HL-60 (cell line): ENCODE measurements around the gene SLC35C1.
"Not testable (repeated sequence)": the region's sequence is repeated elsewhere in the genome, so short reads cannot be mapped to it uniquely, and the experiment has no call there.

Experiments used
- DNase-seq, 2 experiments: peaks; one replicate each; pipeline ENCODE4 v3.0.0-alpha.2; 2010 to 2020; ENCODE audit warnings: low read depth in 1 of 2, low spot score in 1 of 2
- H3K27ac ChIP-seq: fragments of 250-450 bp; sonication (Bioruptor Pico); replicated peaks from 2 replicates; pipeline ENCODE4 v1.5.1; 2020; ENCODE audit warnings: mild to moderate bottlenecking, moderate library complexity
- H3K27me3 ChIP-seq: fragments of 250-450 bp; sonication (Bioruptor Pico); 2 replicates; pipeline ENCODE4 v1.5.1; 2021; ENCODE audit warnings: mild to moderate bottlenecking, moderate library complexity; ENCODE audit not compliant: insufficient read depth, poor library complexity, severe bottlenecking
- H3K4me3 ChIP-seq: replicated peaks from 2 replicates; pipeline ENCODE4 v1.5.1; 2011; ENCODE audit warnings: mild to moderate bottlenecking, control low read depth, low read length; ENCODE audit not compliant: insufficient read depth
- CTCF ChIP-seq: IDR thresholded peaks from one replicate; pipeline ENCODE4 v1.5.1; 2011; ENCODE audit warnings: low read length, control low read depth, inconsistent platforms; ENCODE audit not compliant: insufficient read depth
- GABPA ChIP-seq: IDR thresholded peaks from 2 replicates; pipeline ENCODE4 v1.6.1; 2012; ENCODE audit warnings: low read depth
- POLR2AphosphoS5 ChIP-seq: IDR thresholded peaks from 2 replicates; pipeline ENCODE4 v1.6.1; 2012; ENCODE audit warnings: low read depth
- REST ChIP-seq: IDR thresholded peaks from 2 replicates; pipeline ENCODE4 v1.6.1; 2012; ENCODE audit warnings: low read depth; ENCODE audit not compliant: insufficient replicate concordance
- SPI1 ChIP-seq: IDR thresholded peaks from 2 replicates; pipeline ENCODE4 v1.6.1; 2012; ENCODE audit warnings: low read depth, mild to moderate bottlenecking, borderline replicate concordance

Gene SLC35C1

GRCh38 chr11:45806937-45807791 is 2.2 kb downstream of the SLC35C1 start:
- no peak for TF ChIP-seq GABPA
- TF ChIP-seq SPI1 = peak; percentile 92
- TF ChIP-seq POLR2AphosphoS5 = no peak
- TF ChIP-seq CTCF = no peak
- TF ChIP-seq REST = no peak
- Histone ChIP-seq H3K27me3 (no peaks in the 10 kb centered on the region), H3K27ac (no peak overlapping the region), H3K4me3 (peak overlapping the region; percentile 85)
- no peak for DNase-seq

GRCh38 chr11:45807792-45808238 is 2.9 kb downstream of the SLC35C1 start:
- Histone ChIP-seq H3K27me3 (no peaks in the 10 kb centered on the region), H3K4me3 (no peak overlapping the region; the same call in 1 of the 2 replicates), H3K27ac (no peak overlapping the region)
- TF ChIP-seq REST = no peak
- DNase-seq = no peak

- DNase-seq, H3K4me3 ChIP-seq, H3K27me3 ChIP-seq, H3K27ac ChIP-seq: not testable (repeated sequence)
Observed at GRCh38 chr11:45808427-45808826, 3.5 kb downstream of the SLC35C1 start.

GRCh38 chr11:45809456-45810395 is 4.8 kb downstream of the SLC35C1 start:
- H3K27ac ChIP-seq = no peak overlapping the region

More at GRCh38 chr11:45809456-45810395, 4.8 kb downstream of the SLC35C1 start:
- no peaks in the 10 kb centered on the region for H3K27me3 ChIP-seq
- TF ChIP-seq GABPA (no peak), SPI1 (no peak), POLR2AphosphoS5 (no peak), REST (no peak), CTCF (no peak)
- H3K4me3 ChIP-seq = no peak overlapping the region
- DNase-seq = peak in 1 of 2 experiments; percentile 26
